HG03571 (cell line): ENCODE data around the gene U2AF1L4.

Experiments used
- ATAC-seq: cut with Tn5 transposase; IDR thresholded peaks from one replicate; pipeline ENCODE4 v1.9.1; 2021; ENCODE audit not compliant: unreplicated experiment

U2AF1L4 gene

GRCh38 chr19:35742121-35742724 is 3.0 kb downstream of the U2AF1L4 start, which contains the start of gene IGFLR1:
TSS of gene IGFLR1 (minus strand) at chr19:35742452. CDS start at chr19:35741180, 1,272 bp downstream.
- ATAC-seq, result no peak

DNA sequence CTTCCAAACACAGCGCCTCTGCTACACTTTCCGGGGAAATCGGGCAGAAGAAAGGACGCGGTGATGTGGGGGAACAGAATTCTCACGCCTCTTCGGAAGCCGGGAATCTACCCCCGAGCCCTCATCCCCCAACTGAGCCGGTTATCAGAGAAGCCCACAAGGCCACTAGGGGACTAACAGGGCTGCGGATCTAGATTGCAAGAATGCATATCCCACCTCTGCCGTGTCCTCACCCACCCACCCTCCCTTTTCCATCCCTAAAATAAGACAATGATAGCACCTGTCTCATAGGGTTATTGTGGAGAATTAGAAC is 4.1 kb downstream of the U2AF1L4 start:
- ATAC-seq, result no peak

DNA sequence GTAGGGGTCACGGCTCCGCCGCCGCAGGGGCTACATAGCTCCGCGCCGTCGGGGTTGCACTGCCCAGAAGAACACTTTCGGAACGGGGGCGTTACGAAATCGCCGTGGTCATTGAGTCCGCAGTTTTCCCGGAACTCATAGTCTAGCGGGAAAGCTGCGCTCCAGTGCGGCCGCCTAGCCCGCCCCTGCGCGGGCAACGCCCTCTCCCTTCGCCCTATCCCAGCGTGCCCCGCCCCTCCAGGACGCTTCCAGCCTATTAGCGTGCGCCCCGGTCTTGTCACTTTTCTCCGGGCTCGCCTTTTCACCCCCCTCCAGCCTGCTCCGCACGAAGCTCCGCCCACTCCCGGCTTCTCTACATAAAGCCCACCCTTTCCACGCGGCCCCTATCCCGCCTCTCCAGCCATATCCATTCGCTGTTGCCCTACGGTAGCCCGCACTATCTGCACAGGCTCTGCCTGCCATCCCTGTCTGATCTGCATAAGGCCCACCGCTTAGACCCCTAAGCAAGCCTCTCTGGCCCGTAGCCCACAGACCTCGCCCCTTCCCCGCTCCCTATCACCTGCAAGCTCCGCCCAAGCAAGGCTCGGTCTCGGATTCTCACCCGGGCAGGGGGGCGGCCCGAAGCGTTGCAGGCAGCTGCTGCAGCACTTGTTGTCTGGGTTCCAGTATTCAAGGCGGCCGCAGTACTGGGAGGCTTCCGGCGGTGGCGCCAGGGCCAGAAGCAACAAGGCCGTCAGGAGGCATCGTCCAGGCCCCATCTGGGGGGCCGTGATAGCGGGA is 4.6 kb downstream of the U2AF1L4 start:
- ATAC-seq, result peak; percentile 53

DNA sequence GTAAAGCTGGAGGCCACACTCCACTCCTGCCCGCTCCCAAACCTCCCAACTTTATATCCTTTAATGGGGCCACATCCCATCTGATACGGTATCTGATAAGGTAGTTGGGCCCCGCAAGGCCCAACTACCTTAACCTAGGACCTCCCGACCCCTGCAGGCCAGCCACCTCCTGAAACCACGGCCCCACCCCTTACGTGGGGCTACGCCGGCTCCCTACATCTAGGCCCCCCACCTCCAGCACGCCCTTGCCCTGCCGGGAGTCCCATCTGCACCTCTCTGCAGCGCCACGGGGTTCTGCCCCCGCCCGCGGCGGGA is 5.2 kb downstream of the U2AF1L4 start:
- ATAC-seq, result peak; percentile 10

- no peak for ATAC-seq
Observed at GRCh38 chr19:35739275-35740107, 5.7 kb downstream of the U2AF1L4 start.

DNA sequence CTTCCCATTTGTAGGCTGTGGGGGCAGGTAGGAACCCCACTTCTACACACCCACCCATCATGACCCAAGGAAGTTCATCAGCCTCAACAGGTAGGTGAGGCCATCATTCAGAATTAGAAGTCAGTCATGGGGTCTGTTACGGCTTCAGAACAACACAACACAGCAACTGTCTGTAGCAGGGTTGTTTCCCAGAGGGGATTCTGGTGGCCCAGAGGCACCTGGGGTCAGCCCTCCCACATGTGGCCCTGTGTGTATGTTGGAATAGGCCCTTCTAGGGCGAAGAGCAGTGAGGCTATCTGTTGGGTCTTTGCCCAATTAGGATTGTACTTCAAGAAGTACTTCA is 6.4 kb downstream of the U2AF1L4 start:
- ATAC-seq, result no peak

DNA sequence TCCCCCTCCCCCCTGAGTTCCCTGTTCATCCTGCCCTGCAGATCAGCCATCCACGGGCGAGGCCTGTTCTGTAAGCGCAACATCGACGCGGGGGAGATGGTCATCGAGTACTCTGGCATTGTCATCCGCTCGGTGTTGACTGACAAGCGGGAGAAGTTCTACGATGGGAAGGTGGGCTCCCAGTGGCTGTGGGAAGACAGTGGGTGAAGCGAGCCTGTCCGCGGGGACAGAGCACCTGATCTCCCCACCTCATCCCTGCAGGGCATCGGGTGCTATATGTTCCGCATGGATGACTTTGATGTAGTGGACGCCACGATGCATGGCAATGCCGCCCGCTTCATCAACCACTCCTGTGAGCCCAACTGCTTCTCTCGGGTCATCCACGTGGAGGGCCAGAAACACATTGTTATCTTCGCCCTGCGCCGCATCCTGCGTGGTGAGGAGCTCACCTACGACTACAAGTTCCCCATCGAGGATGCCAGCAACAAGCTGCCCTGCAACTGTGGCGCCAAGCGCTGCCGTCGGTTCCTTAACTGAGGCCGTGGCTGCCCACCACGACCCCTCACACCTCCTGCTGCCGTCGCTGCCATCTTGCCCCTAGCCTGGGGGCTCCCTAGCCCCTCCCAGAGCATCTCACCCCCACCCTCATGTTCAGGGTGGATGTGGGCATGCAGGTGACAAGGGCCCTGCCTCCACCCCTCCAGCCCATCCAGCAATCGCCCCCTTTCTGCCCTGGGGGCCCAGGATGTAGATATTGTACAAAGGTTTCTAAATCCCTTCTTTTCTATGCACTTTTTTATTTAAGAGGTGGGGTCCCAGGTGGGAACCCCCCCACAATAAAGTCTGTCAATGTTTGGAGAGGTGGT is 7.0 kb downstream of the U2AF1L4 start:
- ATAC-seq, result no peak

GRCh38 chr19:35736913-35737886 is 8.0 kb downstream of the U2AF1L4 start:
- ATAC-seq, result no peak

DNA sequence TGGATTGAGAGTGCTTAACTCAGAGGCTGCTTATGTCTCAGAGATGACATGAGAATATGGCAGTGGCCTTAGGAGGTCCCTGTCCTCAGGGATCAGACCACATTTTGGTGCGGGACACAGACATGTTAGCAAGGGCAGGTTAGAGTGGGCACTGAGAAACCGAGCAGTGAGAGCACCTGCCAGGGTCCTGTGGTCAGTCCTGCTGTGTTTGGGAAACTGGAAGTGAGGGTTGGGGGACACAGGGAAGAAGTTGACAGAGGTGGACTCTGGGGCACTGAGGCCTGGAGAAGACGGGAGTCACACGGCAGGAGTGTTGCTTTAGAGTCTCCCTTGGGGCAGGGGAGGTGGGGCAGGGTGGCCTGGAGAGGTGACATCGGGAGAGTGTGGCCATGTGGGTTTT is 10.3 kb downstream of the U2AF1L4 start:
- ATAC-seq, result no peak

- no peak for ATAC-seq
Observed at GRCh38 chr19:35734273-35734672, 10.9 kb downstream of the U2AF1L4 start.

- ATAC-seq, result no peak
Observed at GRCh38 chr19:35733180-35734125, 11.8 kb downstream of the U2AF1L4 start.

DNA sequence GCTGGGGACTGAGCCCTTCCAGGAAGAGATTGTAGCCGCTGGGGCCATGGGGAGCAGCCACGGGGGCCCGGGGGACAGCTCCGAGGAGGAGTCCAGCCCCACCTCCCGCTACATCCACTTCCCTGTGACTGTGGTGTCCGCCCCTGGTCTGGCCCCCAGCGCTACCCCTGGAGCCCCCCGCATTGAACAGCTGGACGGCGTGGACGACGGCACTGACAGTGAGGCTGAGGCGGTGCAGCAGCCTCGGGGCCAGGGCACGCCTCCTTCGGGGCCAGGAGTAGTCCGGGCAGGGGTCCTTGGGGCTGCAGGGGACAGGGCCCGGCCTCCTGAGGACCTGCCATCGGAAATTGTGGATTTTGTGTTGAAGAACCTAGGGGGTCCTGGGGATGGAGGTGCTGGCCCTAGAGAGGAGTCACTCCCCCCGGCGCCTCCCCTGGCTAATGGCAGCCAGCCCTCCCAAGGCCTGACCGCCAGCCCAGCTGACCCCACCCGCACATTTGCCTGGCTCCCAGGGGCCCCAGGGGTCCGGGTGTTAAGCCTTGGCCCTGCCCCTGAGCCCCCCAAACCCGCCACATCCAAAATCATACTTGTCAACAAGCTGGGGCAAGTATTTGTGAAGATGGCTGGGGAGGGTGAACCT is 12.6 kb downstream of the U2AF1L4 start:
- no peak for ATAC-seq

- ATAC-seq, result no peak
Observed at GRCh38 chr19:35731779-35732405, 13.3 kb downstream of the U2AF1L4 start.

DNA sequence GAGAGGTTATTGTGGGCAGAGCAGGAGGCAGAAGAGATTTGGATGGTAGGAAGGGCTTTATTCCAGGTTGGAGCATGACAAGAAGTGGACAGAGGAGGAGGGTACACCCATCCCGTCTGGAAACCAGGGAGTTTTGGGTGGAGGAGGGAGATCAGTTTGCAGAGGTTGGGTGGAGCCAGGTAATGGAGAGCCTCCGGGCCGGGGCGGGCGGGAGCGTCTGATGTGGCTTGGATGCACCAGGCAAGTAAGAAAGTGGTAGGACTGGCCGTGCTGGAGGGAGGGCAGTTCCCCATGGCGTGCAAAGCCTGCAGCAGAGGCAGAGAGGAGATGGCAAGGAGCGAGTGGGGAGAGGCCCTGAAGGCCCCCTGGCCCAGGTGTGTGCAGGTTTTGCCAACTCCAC is 13.9 kb downstream of the U2AF1L4 start:
- no peak for ATAC-seq

DNA sequence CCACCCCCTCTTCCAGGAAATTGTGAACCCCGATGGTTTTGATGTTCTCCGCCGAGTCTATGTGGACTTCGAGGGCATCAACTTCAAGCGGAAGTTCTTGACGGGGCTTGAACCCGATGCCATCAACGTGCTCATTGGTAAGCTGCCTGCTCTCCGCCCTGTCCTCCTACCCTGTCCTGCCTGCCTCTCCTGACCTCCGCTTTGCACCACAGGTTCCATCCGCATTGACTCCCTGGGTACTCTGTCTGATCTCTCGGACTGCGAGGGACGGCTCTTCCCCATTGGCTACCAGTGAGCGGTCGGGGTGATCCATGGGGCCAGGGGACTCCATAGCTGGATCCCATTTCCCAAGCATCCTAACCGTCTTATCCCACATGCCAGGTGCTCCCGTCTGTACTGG is 14.9 kb downstream of the U2AF1L4 start:
- ATAC-seq, result no peak

DNA sequence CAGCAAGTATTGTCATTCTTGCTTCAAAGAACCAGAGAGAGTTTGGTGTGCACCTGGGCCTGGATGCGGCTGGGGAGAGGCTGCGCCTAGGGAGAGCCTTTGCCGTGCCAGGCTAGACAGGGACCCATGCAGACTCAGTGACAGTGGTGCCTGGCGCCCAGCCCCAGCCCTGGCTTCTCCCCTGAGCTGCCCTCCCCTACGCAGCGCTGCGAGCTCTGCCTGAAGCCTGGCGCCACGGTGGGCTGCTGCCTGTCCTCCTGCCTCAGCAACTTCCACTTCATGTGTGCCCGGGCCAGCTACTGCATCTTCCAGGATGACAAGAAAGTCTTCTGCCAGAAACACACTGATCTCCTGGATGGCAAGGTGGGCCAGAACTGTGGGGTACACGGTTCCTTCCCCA is 15.5 kb downstream of the U2AF1L4 start:
- no peak for ATAC-seq

DNA sequence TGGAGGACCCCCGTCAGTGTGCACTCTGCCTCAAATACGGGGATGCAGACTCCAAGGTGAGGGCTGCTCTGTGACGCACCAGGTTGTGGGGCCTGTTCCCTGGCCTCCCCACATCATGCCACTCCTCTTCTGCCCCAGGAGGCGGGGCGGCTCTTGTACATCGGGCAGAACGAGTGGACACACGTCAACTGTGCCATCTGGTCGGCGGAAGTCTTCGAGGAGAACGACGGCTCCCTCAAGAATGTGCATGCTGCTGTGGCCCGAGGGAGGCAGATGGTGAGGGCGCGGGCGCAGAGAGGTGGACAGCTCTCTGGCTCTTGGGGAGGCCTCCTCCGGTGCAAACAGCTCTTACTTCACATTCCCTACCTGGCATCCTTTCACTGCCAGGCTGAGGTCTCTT is 16.2 kb downstream of the U2AF1L4 start:
- ATAC-seq, result no peak
